Esophagus muscularis mucosa (tissue), 4 donors: ENCODE results near the gene FLRT1. TPM values are rescaled to one million over a fixed set of nuclear protein-coding genes. Genes with fewer than 3 reads are reported as not detected.

ENCODE experiments used
- DNase-seq: peaks from one replicate; pipeline ENCODE4 v3.0.0-alpha.2; 2017; ENCODE audit errors: extremely low spot score
- H3K27ac ChIP-seq, 4 donors: fragments of 200-600 bp; sonication (generic); replicated peaks in 1 of 4; 1 replicate in 3 of 4; 2 replicates in 1 of 4; pipeline ENCODE4 v1.5.1; 2016 to 2019; ENCODE audit warnings: mild to moderate bottlenecking in 1 of 4
- H3K27me3 ChIP-seq, 4 donors: fragments of 200-600 bp; sonication (generic); one replicate each; pipeline versions ENCODE4 v1.5.1 to v1.6.0; 2016 to 2019
- H3K36me3 ChIP-seq, 4 donors: fragments of 200-600 bp; sonication (generic); one replicate each; pipeline ENCODE4 v1.5.1; 2016 to 2019
- H3K4me1 ChIP-seq, 4 donors: fragments of 200-600 bp; sonication (generic); one replicate each; pipeline ENCODE4 v1.5.1; 2016 to 2019
- H3K4me3 ChIP-seq, 4 donors: fragments of 200-600 bp; sonication (generic); 1 replicate in 2 of 4; 2 replicates in 2 of 4; pipeline ENCODE4 v1.5.1; 2016 to 2019; ENCODE audit warnings: mild to moderate bottlenecking in 4 of 4, moderate library complexity in 1 of 4
- H3K9me3 ChIP-seq, 4 donors: fragments of 200-600 bp; sonication (generic); 1 replicate in 3 of 4; 2 replicates in 1 of 4; pipeline ENCODE4 v1.5.1; 2016 to 2019
- CTCF ChIP-seq, 3 experiments: fragments of 200-600 bp in 2 of 3; fragments of 450-650 bp in 1 of 3; sonication (generic) in 2 of 3; IDR thresholded peaks; one replicate each; pipeline ENCODE4 v1.5.1; 2017 to 2019; ENCODE audit warnings: antibody characterized with exemption in 3 of 3, mild to moderate bottlenecking in 2 of 3, moderate library complexity in 1 of 3
- EP300 ChIP-seq: sonication (generic); formaldehyde crosslinking; IDR thresholded peaks from one replicate; pipeline ENCODE4 v1.6.1; 2017; ENCODE audit warnings: antibody characterized with exemption
- POLR2A ChIP-seq: fragments of 450-650 bp; IDR thresholded peaks from one replicate; pipeline ENCODE4 v1.6.1; 2017; ENCODE audit warnings: antibody characterized with exemption, moderate library complexity, mild to moderate bottlenecking, low read depth
- POLR2AphosphoS5 ChIP-seq, 2 donors: sonication (generic); formaldehyde crosslinking; IDR thresholded peaks; one replicate each; pipeline ENCODE4 v1.6.1; 2017; ENCODE audit warnings: antibody characterized with exemption in 2 of 2
- WGBS: methylation state at CpG from one replicate; pipeline ENCODE4 v1.1.5; 2018; 5-methylcytosine and 5-hydroxymethylcytosine counted together
- intact Hi-C: fragments of 100-400 bp; cut with DNase I; formaldehyde crosslinking; loops from one replicate; pipeline ENCODE4 v1.15.1; 2023
- total RNA-seq, 4 donors: library from RNA; depleted of rRNA; stranded (reverse); fragments of >200 nt; gene quantifications; one replicate each; pipeline versions ENCODE4 v1.1.0 to v1.2.1, GENCODE V29; 2016

Gene FLRT1
- total RNA-seq, 4 donors from 2014 or later, result 2.1 to 5.0 (median 3.1) TPM

- H3K4me3 ChIP-seq, result no peak overlapping the region
- intact Hi-C loops, result no loop called here
- 75% methylated on average over 22 of the region's 24 CpGs for WGBS
- TF ChIP-seq EP300 (no peak), CTCF (IDR thresholded peaks at IDR 0.05) (no peak), POLR2AphosphoS5 (IDR thresholded peaks at IDR 0.05) (no peak), POLR2A (no peak)
- H3K9me3 ChIP-seq, result no peaks in the 10 kb centered on the region
- no peaks in the 10 kb centered on the region for H3K36me3 ChIP-seq
- H3K27me3 ChIP-seq, result peaks cover 0 to 25% (median 0%) of the 10 kb centered on the region in 4 donors
- peaks cover 28 to 47% (median 35%) of the 10 kb centered on the region in 4 donors for H3K4me1 ChIP-seq
- no peak overlapping the region for H3K27ac ChIP-seq
- no peak for DNase-seq
Measured at GRCh38 chr11:64059339-64060140, 23.8 kb downstream of the FLRT1 start.

GRCh38 chr11:64060263-64060860 is 24.6 kb downstream of the FLRT1 start:
- 37% methylated on average over 23 of the region's 35 CpGs for WGBS
- H3K27ac ChIP-seq, result no peak overlapping the region

GRCh38 chr11:64060861-64061444 is 25.2 kb downstream of the FLRT1 start:
- Histone ChIP-seq H3K27me3 (peaks cover 0 to 25% (median 0%) of the 10 kb centered on the region in 4 donors), H3K9me3 (no peaks in the 10 kb centered on the region), H3K4me1 (peaks cover 16 to 34% (median 24%) of the 10 kb centered on the region in 4 donors), H3K27ac (no peak overlapping the region), H3K36me3 (no peaks in the 10 kb centered on the region), H3K4me3 (peak overlapping the region; percentile 38 to 58 (median 46))
- WGBS, result 39% methylated on average over 11 of the region's 42 CpGs
- DNase-seq, result no peak
- intact Hi-C loops, result no loop called here
- TF ChIP-seq CTCF (IDR thresholded peaks at IDR 0.05) (no peak), POLR2AphosphoS5 (IDR thresholded peaks at IDR 0.05) (no peak), POLR2A (no peak), EP300 (no peak)

More at GRCh38 chr11:64060263-64060860, 24.6 kb downstream of the FLRT1 start:
- H3K36me3 ChIP-seq, result no peaks in the 10 kb centered on the region
- H3K4me3 ChIP-seq, result peak overlapping the region; percentile 38 to 58 (median 46)
- no peak for TF ChIP-seq POLR2A
- no peak for TF ChIP-seq CTCF (IDR thresholded peaks at IDR 0.05)
- no peak for TF ChIP-seq POLR2AphosphoS5 (IDR thresholded peaks at IDR 0.05)
- no peak for TF ChIP-seq EP300
- intact Hi-C loops, result no loop called here
- peaks cover 0 to 25% (median 0%) of the 10 kb centered on the region in 4 donors for H3K27me3 ChIP-seq
- no peaks in the 10 kb centered on the region for H3K9me3 ChIP-seq
- DNase-seq, result no peak
- peaks cover 22 to 40% (median 29%) of the 10 kb centered on the region in 4 donors for H3K4me1 ChIP-seq

- Histone ChIP-seq H3K4me1 (peaks cover 15 to 19% (median 16%) of the 10 kb centered on the region in 4 donors), H3K27me3 (peaks cover 0 to 25% (median 0%) of the 10 kb centered on the region in 4 donors), H3K4me3 (no peak overlapping the region), H3K27ac (no peak overlapping the region), H3K9me3 (no peaks in the 10 kb centered on the region), H3K36me3 (no peaks in the 10 kb centered on the region)
- TF ChIP-seq POLR2A (no peak), CTCF (IDR thresholded peaks at IDR 0.05) (no peak), POLR2AphosphoS5 (IDR thresholded peaks at IDR 0.05) (no peak), EP300 (no peak)
- WGBS, result 93% methylated on average over 10 of the region's 16 CpGs
- intact Hi-C loops, result no loop called here
- no peak for DNase-seq
Measured at GRCh38 chr11:64062185-64063039, 26.7 kb downstream of the FLRT1 start.
